ENCODE data around the gene DPYD.

Gene DPYD

GRCh38 chr1:97905141-97905940 is 15.5 kb downstream of the DPYD start:
- DNase-seq, result peak; percentile 62
- H3K27ac ChIP-seq, result no peak overlapping the region
- H3K27me3 ChIP-seq (ENCODE audit: insufficient read depth, low read depth, severe bottlenecking), result no peaks in the 10 kb centered on the region
- H3K9me3 ChIP-seq (ENCODE audit: severe bottlenecking), result no peaks in the 10 kb centered on the region
- H3K36me3 ChIP-seq, result no peaks in the 10 kb centered on the region
- TF ChIP-seq, protein P1, sequence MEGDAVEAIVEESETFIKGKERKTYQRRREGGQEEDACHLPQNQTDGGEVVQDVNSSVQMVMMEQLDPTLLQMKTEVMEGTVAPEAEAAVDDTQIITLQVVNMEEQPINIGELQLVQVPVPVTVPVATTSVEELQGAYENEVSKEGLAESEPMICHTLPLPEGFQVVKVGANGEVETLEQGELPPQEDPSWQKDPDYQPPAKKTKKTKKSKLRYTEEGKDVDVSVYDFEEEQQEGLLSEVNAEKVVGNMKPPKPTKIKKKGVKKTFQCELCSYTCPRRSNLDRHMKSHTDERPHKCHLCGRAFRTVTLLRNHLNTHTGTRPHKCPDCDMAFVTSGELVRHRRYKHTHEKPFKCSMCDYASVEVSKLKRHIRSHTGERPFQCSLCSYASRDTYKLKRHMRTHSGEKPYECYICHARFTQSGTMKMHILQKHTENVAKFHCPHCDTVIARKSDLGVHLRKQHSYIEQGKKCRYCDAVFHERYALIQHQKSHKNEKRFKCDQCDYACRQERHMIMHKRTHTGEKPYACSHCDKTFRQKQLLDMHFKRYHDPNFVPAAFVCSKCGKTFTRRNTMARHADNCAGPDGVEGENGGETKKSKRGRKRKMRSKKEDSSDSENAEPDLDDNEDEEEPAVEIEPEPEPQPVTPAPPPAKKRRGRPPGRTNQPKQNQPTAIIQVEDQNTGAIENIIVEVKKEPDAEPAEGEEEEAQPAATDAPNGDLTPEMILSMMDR (IDR thresholded peaks at IDR 0.05; ENCODE audit: low read depth, low read length), result no peak
- no peak overlapping the region for H3K4me3 ChIP-seq (ENCODE audit: low read depth, low read length)

DNA sequence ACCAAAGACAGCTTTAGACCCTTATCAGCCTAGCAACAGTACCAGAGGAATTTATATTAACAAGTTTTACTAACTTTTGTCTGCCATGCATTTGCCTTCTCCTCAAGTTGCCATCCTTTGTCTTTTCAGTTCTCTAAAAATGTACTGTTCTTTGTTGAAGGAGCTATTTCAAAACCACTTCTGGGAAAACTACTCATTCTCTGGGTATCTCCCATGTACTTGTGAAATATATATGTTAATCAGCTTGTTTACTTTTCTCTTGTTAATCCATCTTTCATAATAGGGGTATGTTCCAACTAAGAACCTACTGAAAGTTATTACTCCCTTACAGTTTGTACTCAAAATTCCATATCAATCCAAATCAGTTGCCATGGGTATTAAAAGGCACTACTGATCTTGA is 16.3 kb downstream of the DPYD start:
- no peak overlapping the region for H3K27ac ChIP-seq
- H3K27me3 ChIP-seq (ENCODE audit: insufficient read depth, low read depth, severe bottlenecking), result no peaks in the 10 kb centered on the region
- no peak for DNase-seq
- H3K9me3 ChIP-seq (ENCODE audit: severe bottlenecking), result no peaks in the 10 kb centered on the region
- TF ChIP-seq, protein P1 (IDR thresholded peaks at IDR 0.05; ENCODE audit: low read depth, low read length), result no peak
- H3K4me3 ChIP-seq (ENCODE audit: low read depth, low read length), result no peak overlapping the region
- no peaks in the 10 kb centered on the region for H3K36me3 ChIP-seq

DNA sequence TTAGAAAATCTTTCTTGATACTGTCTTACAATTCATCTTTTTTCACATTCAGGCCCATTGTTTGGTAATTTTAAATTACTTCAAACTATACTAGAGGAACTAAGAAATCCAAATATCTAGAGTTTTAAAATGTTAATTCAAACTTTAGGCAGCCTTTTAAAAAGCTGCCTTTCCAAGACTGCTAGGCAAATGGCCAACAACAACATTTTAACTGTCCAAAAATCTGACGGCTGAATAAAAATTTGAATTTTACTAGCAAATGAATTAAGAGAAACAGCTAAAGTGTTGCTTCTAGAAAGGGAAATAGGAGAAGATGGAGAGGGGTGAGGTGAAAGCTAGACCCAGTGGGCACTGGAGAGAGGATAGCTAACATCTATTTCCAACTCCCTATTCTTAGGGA is 17.2 kb downstream of the DPYD start:
- Histone ChIP-seq H3K27ac (no peak overlapping the region), H3K4me3 (ENCODE audit: low read depth, low read length) (no peak overlapping the region), H3K27me3 (ENCODE audit: insufficient read depth, low read depth, severe bottlenecking) (no peaks in the 10 kb centered on the region), H3K36me3 (no peaks in the 10 kb centered on the region), H3K9me3 (ENCODE audit: severe bottlenecking) (no peaks in the 10 kb centered on the region)
- no peak for DNase-seq
- TF ChIP-seq, protein P1 (IDR thresholded peaks at IDR 0.05; ENCODE audit: low read depth, low read length), result no peak

DNA sequence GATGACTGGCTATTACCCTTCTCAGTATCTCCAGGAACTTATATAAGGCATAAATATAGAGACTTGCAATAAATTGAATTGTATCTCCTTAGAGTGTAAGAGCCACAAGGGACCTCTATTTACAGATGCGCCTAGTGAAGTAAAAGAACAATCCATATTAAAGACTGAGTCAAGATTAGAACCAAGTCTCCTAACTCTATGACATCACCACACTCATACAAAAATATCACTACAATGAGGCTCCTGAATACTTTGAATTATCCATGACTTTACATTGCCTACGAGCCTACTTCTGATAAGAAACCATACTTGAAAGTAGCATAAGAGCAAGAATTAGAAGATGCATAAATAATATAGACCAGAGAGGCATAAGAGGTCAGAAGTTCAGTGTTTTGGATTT is 18.8 kb downstream of the DPYD start:
- TF ChIP-seq, protein P1 (IDR thresholded peaks at IDR 0.05; ENCODE audit: low read depth, low read length), result no peak
- no peak for DNase-seq
- no peaks in the 10 kb centered on the region for H3K36me3 ChIP-seq
- no peak overlapping the region for H3K4me3 ChIP-seq (ENCODE audit: low read depth, low read length)
- no peak overlapping the region for H3K27ac ChIP-seq
- no peaks in the 10 kb centered on the region for H3K27me3 ChIP-seq (ENCODE audit: insufficient read depth, low read depth, severe bottlenecking)
- H3K9me3 ChIP-seq (ENCODE audit: severe bottlenecking), result no peaks in the 10 kb centered on the region

DNA sequence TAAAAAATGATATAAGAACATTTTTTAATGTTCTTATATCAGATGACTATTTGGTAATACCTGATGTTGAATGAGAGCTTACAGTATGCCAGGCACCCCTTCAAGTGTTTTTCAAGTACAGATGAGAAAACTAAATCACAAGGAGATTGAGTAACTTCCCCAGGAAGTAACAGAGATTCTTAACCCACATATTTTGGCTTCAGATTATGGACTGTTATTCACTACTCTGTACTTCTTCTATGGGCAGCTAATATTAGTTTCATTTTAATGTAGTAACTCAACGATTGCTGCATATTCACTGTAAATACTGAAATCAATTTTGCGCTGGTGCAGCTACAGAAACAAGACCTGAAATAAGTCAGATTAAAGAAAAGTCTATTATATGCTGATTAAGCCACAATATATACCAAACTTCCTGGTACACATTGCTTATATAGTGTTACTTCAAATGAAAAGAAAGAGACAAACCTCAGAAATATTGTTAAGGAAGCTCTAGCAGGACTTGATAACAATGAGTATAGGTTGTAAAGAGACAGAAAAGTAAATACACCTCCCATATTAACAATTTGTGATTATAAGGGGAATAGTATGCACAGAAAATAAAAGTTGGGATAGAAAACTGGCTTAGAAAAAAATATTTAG is 19.7 kb downstream of the DPYD start:
- DNase-seq, result no peak
- Histone ChIP-seq H3K36me3 (no peaks in the 10 kb centered on the region), H3K27me3 (ENCODE audit: insufficient read depth, low read depth, severe bottlenecking) (no peaks in the 10 kb centered on the region), H3K9me3 (ENCODE audit: severe bottlenecking) (no peaks in the 10 kb centered on the region), H3K27ac (no peak overlapping the region), H3K4me3 (ENCODE audit: low read depth, low read length) (no peak overlapping the region)
- TF ChIP-seq, protein P1 (IDR thresholded peaks at IDR 0.05; ENCODE audit: low read depth, low read length), result no peak
